Esophagus muscularis mucosa (tissue), 4 donors: Measurements from ENCODE around the gene NRF1. TPM values are rescaled to one million over a fixed set of nuclear protein-coding genes. Genes with fewer than 3 reads are reported as not detected.

ENCODE experiments used
- DNase-seq: peaks from one replicate; pipeline ENCODE4 v3.0.0-alpha.2; 2017; ENCODE audit errors: extremely low spot score
- H3K27ac ChIP-seq, 4 donors: fragments of 200-600 bp; sonication (generic); replicated peaks in 1 of 4; 1 replicate in 3 of 4; 2 replicates in 1 of 4; pipeline ENCODE4 v1.5.1; 2016 to 2019; ENCODE audit warnings: mild to moderate bottlenecking in 1 of 4
- H3K27me3 ChIP-seq, 4 donors: fragments of 200-600 bp; sonication (generic); one replicate each; pipeline versions ENCODE4 v1.5.1 to v1.6.0; 2016 to 2019
- H3K36me3 ChIP-seq, 4 donors: fragments of 200-600 bp; sonication (generic); one replicate each; pipeline ENCODE4 v1.5.1; 2016 to 2019
- H3K4me1 ChIP-seq, 4 donors: fragments of 200-600 bp; sonication (generic); one replicate each; pipeline ENCODE4 v1.5.1; 2016 to 2019
- H3K4me3 ChIP-seq, 4 donors: fragments of 200-600 bp; sonication (generic); 1 replicate in 2 of 4; 2 replicates in 2 of 4; pipeline ENCODE4 v1.5.1; 2016 to 2019; ENCODE audit warnings: mild to moderate bottlenecking in 4 of 4, moderate library complexity in 1 of 4
- H3K9me3 ChIP-seq, 4 donors: fragments of 200-600 bp; sonication (generic); 1 replicate in 3 of 4; 2 replicates in 1 of 4; pipeline ENCODE4 v1.5.1; 2016 to 2019
- EP300 ChIP-seq: sonication (generic); formaldehyde crosslinking; IDR thresholded peaks from one replicate; pipeline ENCODE4 v1.6.1; 2017; ENCODE audit warnings: antibody characterized with exemption
- POLR2A ChIP-seq: fragments of 450-650 bp; IDR thresholded peaks from one replicate; pipeline ENCODE4 v1.6.1; 2017; ENCODE audit warnings: antibody characterized with exemption, moderate library complexity, mild to moderate bottlenecking, low read depth
- POLR2AphosphoS5 ChIP-seq, 2 donors: sonication (generic); formaldehyde crosslinking; IDR thresholded peaks; one replicate each; pipeline ENCODE4 v1.6.1; 2017; ENCODE audit warnings: antibody characterized with exemption in 2 of 2
- WGBS: methylation state at CpG from one replicate; pipeline ENCODE4 v1.1.5; 2018; 5-methylcytosine and 5-hydroxymethylcytosine counted together
- intact Hi-C: fragments of 100-400 bp; cut with DNase I; formaldehyde crosslinking; loops from one replicate; pipeline ENCODE4 v1.15.1; 2023
- total RNA-seq, 4 donors: library from RNA; depleted of rRNA; stranded (reverse); fragments of >200 nt; gene quantifications; one replicate each; pipeline versions ENCODE4 v1.1.0 to v1.2.1, GENCODE V29; 2016
- TF ChIP-seq, protein P1 (sequence below), 3 experiments: fragments of 200-600 bp in 2 of 3; fragments of 450-650 bp in 1 of 3; sonication (generic) in 2 of 3; IDR thresholded peaks; one replicate each; pipeline ENCODE4 v1.5.1; 2017 to 2019; ENCODE audit warnings: antibody characterized with exemption in 3 of 3, mild to moderate bottlenecking in 2 of 3, moderate library complexity in 1 of 3

Gene NRF1
- total RNA-seq, 4 donors from 2014 or later = 8.7 to 19.1 (median 15.9) TPM

DNA sequence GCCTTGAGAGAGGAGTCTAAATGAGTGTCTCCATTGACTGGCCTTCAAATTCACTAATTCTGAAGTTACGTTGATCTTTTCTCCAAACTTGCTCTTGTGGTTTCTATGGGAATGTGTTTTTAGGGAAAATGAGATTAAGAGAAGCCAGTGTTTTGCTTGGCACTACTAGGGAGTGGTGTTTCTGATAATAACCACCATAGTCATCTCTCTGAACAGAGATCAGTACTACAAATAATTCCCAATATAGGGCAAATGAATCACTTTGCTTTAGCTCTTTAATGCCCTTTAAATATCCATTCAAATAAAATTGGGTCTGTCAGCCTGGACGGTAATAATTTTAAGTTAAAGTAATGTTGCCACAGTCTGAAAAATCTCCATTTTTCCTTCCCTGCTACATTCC is 90.8 kb downstream of the NRF1 start:
- H3K36me3 ChIP-seq = peaks cover 0 to 28% (median 0%) of the 10 kb centered on the region in 4 donors
- no peak overlapping the region for H3K4me3 ChIP-seq
- 88% methylated on average over 2 of the region's 2 CpGs for WGBS
- H3K9me3 ChIP-seq = no peaks in the 10 kb centered on the region
- TF ChIP-seq POLR2A = no peak
- no peak for TF ChIP-seq EP300
- TF ChIP-seq, protein P1, sequence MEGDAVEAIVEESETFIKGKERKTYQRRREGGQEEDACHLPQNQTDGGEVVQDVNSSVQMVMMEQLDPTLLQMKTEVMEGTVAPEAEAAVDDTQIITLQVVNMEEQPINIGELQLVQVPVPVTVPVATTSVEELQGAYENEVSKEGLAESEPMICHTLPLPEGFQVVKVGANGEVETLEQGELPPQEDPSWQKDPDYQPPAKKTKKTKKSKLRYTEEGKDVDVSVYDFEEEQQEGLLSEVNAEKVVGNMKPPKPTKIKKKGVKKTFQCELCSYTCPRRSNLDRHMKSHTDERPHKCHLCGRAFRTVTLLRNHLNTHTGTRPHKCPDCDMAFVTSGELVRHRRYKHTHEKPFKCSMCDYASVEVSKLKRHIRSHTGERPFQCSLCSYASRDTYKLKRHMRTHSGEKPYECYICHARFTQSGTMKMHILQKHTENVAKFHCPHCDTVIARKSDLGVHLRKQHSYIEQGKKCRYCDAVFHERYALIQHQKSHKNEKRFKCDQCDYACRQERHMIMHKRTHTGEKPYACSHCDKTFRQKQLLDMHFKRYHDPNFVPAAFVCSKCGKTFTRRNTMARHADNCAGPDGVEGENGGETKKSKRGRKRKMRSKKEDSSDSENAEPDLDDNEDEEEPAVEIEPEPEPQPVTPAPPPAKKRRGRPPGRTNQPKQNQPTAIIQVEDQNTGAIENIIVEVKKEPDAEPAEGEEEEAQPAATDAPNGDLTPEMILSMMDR (IDR thresholded peaks at IDR 0.05) = no peak
- no peak for TF ChIP-seq POLR2AphosphoS5 (IDR thresholded peaks at IDR 0.05)
- intact Hi-C loops = no loop called here
- no peaks in the 10 kb centered on the region for H3K27me3 ChIP-seq
- DNase-seq = no peak
- peaks cover 0 to 11% (median 0%) of the 10 kb centered on the region in 4 donors for H3K4me1 ChIP-seq
- no peak overlapping the region for H3K27ac ChIP-seq

DNA sequence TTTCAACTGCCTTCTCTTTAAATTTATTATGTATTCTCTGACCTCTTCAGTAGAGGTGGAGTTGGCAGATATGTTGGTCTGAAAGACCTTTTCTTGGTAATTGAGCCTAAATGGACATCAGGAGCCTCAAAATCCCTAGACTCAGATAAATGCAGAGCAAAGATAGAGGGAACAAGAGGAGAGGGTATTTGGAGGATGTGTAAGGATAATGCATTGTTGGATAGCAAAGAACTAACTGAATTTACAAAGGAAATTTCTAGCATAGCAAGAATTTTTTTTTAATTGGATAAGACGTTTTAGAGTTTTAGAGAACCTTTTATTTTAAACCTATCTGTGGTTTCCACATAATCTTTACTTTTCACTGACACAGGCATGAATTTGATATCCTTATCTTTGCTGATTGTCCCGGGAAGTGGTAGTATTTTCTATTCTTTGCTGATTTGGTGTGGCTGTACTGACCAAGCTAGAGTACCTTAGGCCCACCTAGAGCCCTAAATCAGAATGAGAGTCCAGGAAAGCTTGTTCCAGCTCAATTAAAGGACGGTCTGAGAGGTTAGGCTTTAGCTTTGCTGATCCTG is 91.3 kb downstream of the NRF1 start:
- no peak for TF ChIP-seq POLR2A
- TF ChIP-seq, protein P1 (IDR thresholded peaks at IDR 0.05) = no peak
- no peak for TF ChIP-seq POLR2AphosphoS5 (IDR thresholded peaks at IDR 0.05)
- no peak for TF ChIP-seq EP300
- WGBS = 81% methylated on average over 3 of the region's 3 CpGs
- H3K4me1 ChIP-seq = peaks cover 0 to 11% (median 0%) of the 10 kb centered on the region in 4 donors
- H3K27ac ChIP-seq = no peak overlapping the region
- peaks cover 0 to 24% (median 0%) of the 10 kb centered on the region in 4 donors for H3K36me3 ChIP-seq
- no peaks in the 10 kb centered on the region for H3K9me3 ChIP-seq
- no peak for DNase-seq
- H3K4me3 ChIP-seq = no peak overlapping the region
- intact Hi-C loops = no loop called here
- no peaks in the 10 kb centered on the region for H3K27me3 ChIP-seq

DNA sequence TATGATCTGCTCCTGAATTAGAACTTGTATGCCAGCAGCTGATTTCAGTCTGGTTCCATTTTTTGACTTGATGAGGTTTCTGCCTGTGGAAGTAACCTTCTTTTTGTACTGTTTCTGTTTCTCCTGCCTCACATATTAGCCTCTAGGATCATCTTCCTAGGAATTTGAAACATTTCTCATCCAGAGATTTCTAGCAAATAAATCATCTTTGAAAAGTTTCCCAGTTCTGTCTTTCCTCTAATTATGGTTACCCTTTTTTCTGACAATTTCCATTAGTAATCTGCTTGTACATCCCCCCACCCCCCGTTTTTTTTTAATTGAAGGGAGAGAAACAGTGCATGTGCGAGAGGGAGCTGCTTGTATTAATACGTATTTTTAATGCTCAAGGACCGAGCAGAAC is 92.2 kb downstream of the NRF1 start:
- peaks cover 0 to 24% (median 2%) of the 10 kb centered on the region in 4 donors for H3K36me3 ChIP-seq
- no peak for DNase-seq
- intact Hi-C loops = no loop called here
- H3K27ac ChIP-seq = no peak overlapping the region
- H3K4me3 ChIP-seq = no peak overlapping the region
- WGBS = 92% methylated on average over 4 of the region's 4 CpGs
- no peaks in the 10 kb centered on the region for H3K27me3 ChIP-seq
- H3K9me3 ChIP-seq = no peaks in the 10 kb centered on the region
- peaks cover 0 to 11% (median 0%) of the 10 kb centered on the region in 4 donors for H3K4me1 ChIP-seq
- no peak for TF ChIP-seq POLR2A
- no peak for TF ChIP-seq POLR2AphosphoS5 (IDR thresholded peaks at IDR 0.05)
- no peak for TF ChIP-seq EP300
- TF ChIP-seq, protein P1 (IDR thresholded peaks at IDR 0.05) = no peak

DNA sequence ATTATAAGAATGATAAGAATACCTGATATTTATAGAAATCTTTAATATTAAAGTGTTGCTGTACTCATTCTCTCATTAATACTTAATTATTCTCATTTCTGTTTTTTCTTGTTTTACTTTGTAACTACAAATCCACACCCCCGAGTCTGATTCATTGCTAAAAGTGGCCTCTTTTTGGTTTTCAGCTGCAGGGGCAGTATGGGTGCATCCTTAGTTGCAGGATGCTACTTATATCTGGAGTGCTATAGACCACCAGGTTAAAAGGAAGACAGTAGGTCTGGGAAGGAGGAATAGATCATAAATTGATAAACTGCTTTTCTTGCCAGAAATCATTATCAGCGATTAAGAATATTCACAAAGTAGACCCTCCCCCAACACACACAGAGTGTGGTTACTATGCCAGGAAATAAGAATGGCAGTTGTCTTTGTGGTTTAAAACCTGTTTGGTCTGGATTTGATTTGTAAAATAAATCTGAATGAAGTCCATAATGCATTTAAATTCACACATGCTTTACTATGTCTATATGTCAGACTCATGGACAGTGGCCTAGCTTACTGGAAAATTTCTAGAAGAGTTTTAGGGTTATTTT is 96.5 kb downstream of the NRF1 start:
- Histone ChIP-seq H3K9me3 (no peaks in the 10 kb centered on the region), H3K4me3 (no peak overlapping the region), H3K27ac (no peak overlapping the region), H3K4me1 (peaks cover 0 to 6% (median 0%) of the 10 kb centered on the region in 4 donors), H3K27me3 (no peaks in the 10 kb centered on the region), H3K36me3 (peaks cover 28 to 64% (median 41%) of the 10 kb centered on the region in 4 donors)
- DNase-seq = no peak
- intact Hi-C loops = no loop called here
- TF ChIP-seq POLR2AphosphoS5 (IDR thresholded peaks at IDR 0.05) (no peak), POLR2A (no peak), EP300 (no peak)
- TF ChIP-seq, protein P1 (IDR thresholded peaks at IDR 0.05) = no peak
- 83% methylated on average over 2 of the region's 2 CpGs for WGBS
